Ovary (tissue), 3 donors: ENCODE measurements around the gene KIAA1217.

Source experiments
- EP300 ChIP-seq: sonication (generic); formaldehyde crosslinking; IDR thresholded peaks from one replicate; pipeline ENCODE4 v1.6.1; 2017; ENCODE audit warnings: antibody characterized with exemption
- POLR2A ChIP-seq: fragments of 450-650 bp; IDR thresholded peaks from one replicate; pipeline ENCODE4 v1.6.1; 2017; ENCODE audit warnings: antibody characterized with exemption, mild to moderate bottlenecking, moderate library complexity
- TF ChIP-seq, protein P1 (sequence below), 3 donors: fragments of 450-650 bp in 2 of 3; fragments of 200-600 bp in 1 of 3; IDR thresholded peaks; one replicate each; pipeline versions ENCODE4 v1.5.1 to v1.8.0; 2016 to 2022; ENCODE audit warnings: antibody characterized with exemption in 3 of 3, mild to moderate bottlenecking in 1 of 3
- donor health status: DM: no; HTN: no; CAD: no.

DNA sequence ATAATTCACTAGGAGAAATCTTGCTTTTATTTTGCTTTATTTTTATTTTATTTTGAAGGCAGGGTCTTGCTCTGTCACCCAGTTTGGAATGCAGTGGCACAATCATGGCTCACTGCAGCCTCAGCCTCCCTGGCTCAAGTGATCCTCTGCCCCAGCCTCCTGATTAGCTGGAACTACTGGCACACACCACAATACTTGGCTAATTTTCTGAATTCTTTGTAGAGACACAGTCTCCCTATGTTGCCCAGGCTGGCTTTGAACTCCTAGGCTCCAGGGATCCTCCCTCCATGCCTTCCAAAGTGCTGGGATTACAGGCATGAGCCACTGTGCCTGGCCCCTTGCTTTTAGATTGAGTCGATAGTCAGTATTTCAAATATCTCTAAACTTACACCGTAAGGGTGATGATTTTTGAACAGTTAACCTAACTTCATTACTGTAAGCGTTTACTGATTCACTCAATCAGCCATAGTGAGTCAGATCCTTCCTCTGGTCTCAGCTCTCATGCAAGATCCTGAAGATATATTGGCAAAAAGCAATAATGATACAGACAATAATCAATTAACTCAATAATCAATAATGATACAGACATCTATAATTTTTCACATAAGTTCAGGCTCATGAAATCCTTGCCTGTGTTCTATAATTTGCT, 239.5 kb downstream of the KIAA1217 start:
- TF ChIP-seq EP300 = no peak
- no peak for TF ChIP-seq POLR2A
- TF ChIP-seq, protein P1, sequence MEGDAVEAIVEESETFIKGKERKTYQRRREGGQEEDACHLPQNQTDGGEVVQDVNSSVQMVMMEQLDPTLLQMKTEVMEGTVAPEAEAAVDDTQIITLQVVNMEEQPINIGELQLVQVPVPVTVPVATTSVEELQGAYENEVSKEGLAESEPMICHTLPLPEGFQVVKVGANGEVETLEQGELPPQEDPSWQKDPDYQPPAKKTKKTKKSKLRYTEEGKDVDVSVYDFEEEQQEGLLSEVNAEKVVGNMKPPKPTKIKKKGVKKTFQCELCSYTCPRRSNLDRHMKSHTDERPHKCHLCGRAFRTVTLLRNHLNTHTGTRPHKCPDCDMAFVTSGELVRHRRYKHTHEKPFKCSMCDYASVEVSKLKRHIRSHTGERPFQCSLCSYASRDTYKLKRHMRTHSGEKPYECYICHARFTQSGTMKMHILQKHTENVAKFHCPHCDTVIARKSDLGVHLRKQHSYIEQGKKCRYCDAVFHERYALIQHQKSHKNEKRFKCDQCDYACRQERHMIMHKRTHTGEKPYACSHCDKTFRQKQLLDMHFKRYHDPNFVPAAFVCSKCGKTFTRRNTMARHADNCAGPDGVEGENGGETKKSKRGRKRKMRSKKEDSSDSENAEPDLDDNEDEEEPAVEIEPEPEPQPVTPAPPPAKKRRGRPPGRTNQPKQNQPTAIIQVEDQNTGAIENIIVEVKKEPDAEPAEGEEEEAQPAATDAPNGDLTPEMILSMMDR (IDR thresholded peaks at IDR 0.05) = no peak
